Transverse colon (tissue), 4 donors: Measurements from ENCODE around the gene TMEM201. TPM values are rescaled to one million over a fixed set of nuclear protein-coding genes. Genes with fewer than 3 reads are reported as not detected.
A peak's percentile ranks its signal among the peaks of the same experiment; 100 is the strongest.

Experiments
- DNase-seq: peaks from one replicate; pipeline ENCODE4 v3.0.0-alpha.2; 2019
- H3K27ac ChIP-seq, 4 donors: fragments of 200-600 bp; sonication (generic); 2 replicates each; pipeline ENCODE4 v1.5.1; 2016 to 2018; ENCODE audit warnings: inconsistent platforms in 4 of 4
- H3K27me3 ChIP-seq: fragments of 200-600 bp; sonication (generic); 2 replicates; pipeline ENCODE4 v1.5.1; 2017; ENCODE audit warnings: inconsistent platforms
- H3K36me3 ChIP-seq, 4 donors: fragments of 200-600 bp; sonication (generic); 2 replicates each; pipeline ENCODE4 v1.5.1; 2017 to 2019; ENCODE audit warnings: inconsistent platforms in 4 of 4
- H3K4me1 ChIP-seq, 4 donors: fragments of 200-600 bp; sonication (generic); 2 replicates each; pipeline ENCODE4 v1.5.1; 2017 to 2020; ENCODE audit warnings: inconsistent platforms in 4 of 4
- H3K4me3 ChIP-seq, 4 donors: fragments of 200-600 bp; sonication (generic); 1 replicate in 1 of 4; 2 replicates in 3 of 4; pipeline versions ENCODE4 v1.5.1 to v1.6.1; 2017 to 2019; ENCODE audit warnings: inconsistent platforms in 4 of 4
- H3K9me3 ChIP-seq, 2 donors: fragments of 200-600 bp; sonication (generic); 2 replicates each; pipeline ENCODE4 v1.5.1; 2017 to 2019; ENCODE audit warnings: inconsistent platforms in 2 of 2
- EP300 ChIP-seq: sonication (generic); formaldehyde crosslinking; IDR thresholded peaks from one replicate; pipeline ENCODE4 v1.6.1; 2017; ENCODE audit warnings: antibody characterized with exemption, low read depth
- POLR2A ChIP-seq: fragments of 450-650 bp; IDR thresholded peaks from one replicate; pipeline ENCODE4 v1.6.1; 2016; ENCODE audit warnings: antibody characterized with exemption, mild to moderate bottlenecking, moderate library complexity
- POLR2AphosphoS5 ChIP-seq, 3 donors: sonication (generic); formaldehyde crosslinking; IDR thresholded peaks; one replicate each; pipeline ENCODE4 v1.6.1; 2016; ENCODE audit warnings: antibody characterized with exemption in 3 of 3
- WGBS, 2 donors: methylation state at CpG; one replicate each; pipeline ENCODE4 v1.1.5; 2018; ENCODE audit warnings: low coverage in 1 of 2; 5-methylcytosine and 5-hydroxymethylcytosine counted together
- in situ Hi-C, 4 donors: fragments of 200-750 bp; cut with MboI; loops; one replicate each; pipeline versions ENCODE4 v1.15.0 to v1.15.1; 2017; ENCODE audit warnings: low sequenced_read_pairs in 3 of 4, low pct_ligation_motif_present in 1 of 4, low pct_unique_long_range_greater_than_20kb in 1 of 4
- intact Hi-C: fragments of 100-400 bp; cut with DNase I; formaldehyde crosslinking; loops from one replicate; pipeline ENCODE4 v1.15.1; 2023; ENCODE audit warnings: low total_unique reads
- total RNA-seq, 4 donors: library from RNA; depleted of rRNA; stranded (reverse); fragments of >200 nt; gene quantifications; one replicate each; pipeline ENCODE4 v1.1.0, GENCODE V29; 2016
- TF ChIP-seq, protein P1 (sequence below), 5 experiments: fragments of 200-600 bp in 3 of 5; fragments of 450-650 bp in 2 of 5; sonication (generic) in 3 of 5; IDR thresholded peaks; 1 replicate in 2 of 5; 2 replicates in 3 of 5; pipeline ENCODE4 v1.5.1; 2016 to 2017; ENCODE audit warnings: antibody characterized with exemption in 5 of 5, inconsistent platforms in 3 of 5, mild to moderate bottlenecking in 2 of 5, moderate library complexity in 1 of 5

The TMEM201 gene
- total RNA-seq, 4 donors from 2014 or later: 2.6 to 19.7 (median 6.0) TPM

DNA sequence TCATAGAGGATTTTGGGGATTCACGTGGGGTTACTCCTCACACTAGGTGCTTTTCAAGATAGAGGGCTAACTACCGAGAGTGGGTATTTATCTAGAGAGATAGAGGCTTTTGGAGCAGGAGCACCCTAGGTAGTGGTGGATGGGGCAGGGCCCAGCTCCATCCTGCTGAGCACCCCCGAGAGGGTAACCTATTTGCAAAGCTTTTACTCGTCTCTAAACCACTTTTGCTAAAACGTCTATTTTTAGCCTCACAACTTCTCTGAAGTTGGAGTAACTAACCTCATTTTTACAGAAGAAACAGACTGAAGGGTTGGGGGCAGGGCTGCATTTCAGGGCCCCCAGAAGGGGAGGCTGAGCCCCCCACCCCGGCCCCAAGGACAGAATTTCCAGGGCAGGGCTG is 50.5 kb downstream of the TMEM201 start:
- Histone ChIP-seq H3K27me3 (no peaks in the 10 kb centered on the region), H3K27ac (no peak overlapping the region), H3K4me1 (peaks cover 0 to 6% (median 0%) of the 10 kb centered on the region in 4 donors), H3K4me3 (no peak overlapping the region), H3K36me3 (no peaks in the 10 kb centered on the region), H3K9me3 (no peaks in the 10 kb centered on the region)
- DNase-seq: no peak
- intact Hi-C loops: no loop called here
- 61 to 88% methylated on average over 1 to 6 of the region's 6 CpGs for WGBS, 2 donors
- in situ Hi-C loops: no loop called here
- TF ChIP-seq EP300: no peak
- TF ChIP-seq, protein P1, sequence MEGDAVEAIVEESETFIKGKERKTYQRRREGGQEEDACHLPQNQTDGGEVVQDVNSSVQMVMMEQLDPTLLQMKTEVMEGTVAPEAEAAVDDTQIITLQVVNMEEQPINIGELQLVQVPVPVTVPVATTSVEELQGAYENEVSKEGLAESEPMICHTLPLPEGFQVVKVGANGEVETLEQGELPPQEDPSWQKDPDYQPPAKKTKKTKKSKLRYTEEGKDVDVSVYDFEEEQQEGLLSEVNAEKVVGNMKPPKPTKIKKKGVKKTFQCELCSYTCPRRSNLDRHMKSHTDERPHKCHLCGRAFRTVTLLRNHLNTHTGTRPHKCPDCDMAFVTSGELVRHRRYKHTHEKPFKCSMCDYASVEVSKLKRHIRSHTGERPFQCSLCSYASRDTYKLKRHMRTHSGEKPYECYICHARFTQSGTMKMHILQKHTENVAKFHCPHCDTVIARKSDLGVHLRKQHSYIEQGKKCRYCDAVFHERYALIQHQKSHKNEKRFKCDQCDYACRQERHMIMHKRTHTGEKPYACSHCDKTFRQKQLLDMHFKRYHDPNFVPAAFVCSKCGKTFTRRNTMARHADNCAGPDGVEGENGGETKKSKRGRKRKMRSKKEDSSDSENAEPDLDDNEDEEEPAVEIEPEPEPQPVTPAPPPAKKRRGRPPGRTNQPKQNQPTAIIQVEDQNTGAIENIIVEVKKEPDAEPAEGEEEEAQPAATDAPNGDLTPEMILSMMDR (IDR thresholded peaks at IDR 0.05): no peak
- TF ChIP-seq POLR2AphosphoS5 (IDR thresholded peaks at IDR 0.05): no peak
- no peak for TF ChIP-seq POLR2A

DNA sequence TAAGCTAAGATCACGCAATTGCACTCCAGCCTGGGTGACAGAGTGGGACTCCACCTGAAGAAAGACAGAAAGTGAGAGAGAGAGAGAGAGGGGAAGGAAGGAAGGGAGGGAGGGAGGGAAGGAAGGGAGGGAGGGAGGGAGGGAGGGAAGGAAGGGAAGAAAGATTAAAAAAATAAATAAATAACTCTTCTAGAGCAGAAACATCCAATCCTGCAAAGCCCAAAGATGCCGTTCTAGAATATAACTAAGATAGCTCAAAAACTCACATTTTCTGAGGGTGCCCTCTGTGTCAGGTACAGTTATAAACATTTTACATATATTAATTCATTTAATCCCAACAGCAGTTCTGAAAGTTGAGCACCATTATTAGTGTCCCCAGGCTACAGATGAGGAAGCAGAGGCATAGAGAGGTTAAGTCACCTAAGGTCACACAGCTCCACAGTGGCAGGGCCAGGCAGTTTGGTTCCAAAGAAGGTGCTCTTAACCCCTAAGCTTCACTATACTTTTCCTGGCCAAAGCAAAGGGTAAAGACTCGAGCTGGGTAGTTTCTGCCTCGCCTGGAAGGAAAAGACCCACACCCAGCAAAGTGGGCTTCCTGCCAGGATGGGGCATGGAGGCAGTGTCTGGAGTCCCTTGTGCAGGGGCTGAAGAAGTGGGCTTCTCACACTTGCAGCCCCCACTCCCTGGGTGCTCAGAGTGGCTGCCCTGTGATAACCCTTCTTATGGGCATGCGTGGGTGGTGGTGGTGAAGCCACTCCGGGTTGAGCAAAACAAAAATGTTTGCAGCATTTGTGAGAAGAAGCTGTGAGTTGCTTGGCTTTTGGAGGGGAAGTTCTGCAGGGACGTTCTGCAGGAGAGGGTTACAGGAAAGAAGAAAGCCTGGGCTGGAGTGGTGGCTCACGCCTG is 54.9 kb downstream of the TMEM201 start:
- in situ Hi-C loops (no loop called here), intact Hi-C loops (no loop called here)
- 58 to 70% methylated on average over 2 to 8 of the region's 8 CpGs for WGBS, 2 donors
- H3K4me3 ChIP-seq: no peak overlapping the region
- H3K4me1 ChIP-seq: peaks cover 0 to 6% (median 0%) of the 10 kb centered on the region in 4 donors
- no peak for DNase-seq
- TF ChIP-seq POLR2AphosphoS5 (IDR thresholded peaks at IDR 0.05) (no peak), EP300 (no peak), POLR2A (no peak)
- TF ChIP-seq, protein P1 (IDR thresholded peaks at IDR 0.05): no peak
- H3K27ac ChIP-seq: peak overlapping the region in 3 of 4 donors; percentile 4 to 35 (median 28)
- H3K9me3 ChIP-seq: no peaks in the 10 kb centered on the region
- H3K36me3 ChIP-seq: no peaks in the 10 kb centered on the region
- H3K27me3 ChIP-seq: no peaks in the 10 kb centered on the region

GRCh38 chr1:9646037-9646436 is 57.3 kb downstream of the TMEM201 start:
- Histone ChIP-seq H3K4me3 (no peak overlapping the region), H3K36me3 (no peaks in the 10 kb centered on the region), H3K27ac (no peak overlapping the region), H3K9me3 (no peaks in the 10 kb centered on the region), H3K27me3 (peaks cover 13% of the 10 kb centered on the region), H3K4me1 (peaks cover 0 to 9% (median 1%) of the 10 kb centered on the region in 4 donors)
- in situ Hi-C loops: no loop called here
- TF ChIP-seq EP300: no peak
- TF ChIP-seq, protein P1 (IDR thresholded peaks at IDR 0.05): no peak
- WGBS, 2 donors: 93 to 96% methylated on average over 9 to 13 of the region's 13 CpGs
- intact Hi-C loops: no loop called here
- no peak for DNase-seq

DNA sequence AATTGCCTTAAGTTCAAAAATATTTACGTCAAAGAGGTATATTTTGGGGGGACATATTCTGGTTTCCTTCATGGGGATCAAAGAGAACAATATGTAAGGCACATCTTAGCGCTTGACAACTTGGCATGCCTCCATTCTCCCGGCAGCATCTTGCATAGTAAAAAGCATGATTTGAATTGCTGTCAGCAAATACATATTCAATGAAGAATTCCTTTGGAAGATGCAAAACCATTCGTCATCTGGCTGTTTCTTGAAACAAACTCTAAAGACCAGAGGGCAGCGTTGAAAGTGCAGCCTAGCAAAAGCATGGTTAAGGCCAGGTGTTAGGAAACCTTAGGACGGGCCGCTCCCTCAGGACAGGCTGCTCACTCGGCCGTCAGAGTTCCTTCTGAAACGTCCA is 59.5 kb downstream of the TMEM201 start:
- in situ Hi-C loops (no loop called here), intact Hi-C loops (no loop called here)
- Histone ChIP-seq H3K27me3 (peaks cover 35% of the 10 kb centered on the region), H3K9me3 (no peaks in the 10 kb centered on the region), H3K27ac (no peak overlapping the region), H3K4me1 (peaks cover 0 to 28% (median 15%) of the 10 kb centered on the region in 4 donors), H3K4me3 (no peak overlapping the region), H3K36me3 (no peaks in the 10 kb centered on the region)
- DNase-seq: no peak
- 57 to 68% methylated on average over 5 to 10 of the region's 10 CpGs for WGBS, 2 donors
- TF ChIP-seq POLR2AphosphoS5 (IDR thresholded peaks at IDR 0.05) (no peak), POLR2A (no peak), EP300 (no peak)
- TF ChIP-seq, protein P1 (IDR thresholded peaks at IDR 0.05): no peak
